Prostate gland (tissue), 2 donors: Measurements from ENCODE around the gene GPC5. TPM values are rescaled to one million over a fixed set of nuclear protein-coding genes. Genes with fewer than 3 reads are reported as not detected.

Experiments
- DNase-seq: peaks from one replicate; pipeline ENCODE4 v3.0.0-alpha.2; 2019; ENCODE audit warnings: low spot score
- H3K27ac ChIP-seq, 2 donors: fragments of 200-600 bp; sonication (generic); 2 replicates each; pipeline ENCODE4 v1.5.1; 2017 to 2019
- H3K27me3 ChIP-seq: fragments of 200-600 bp; sonication (generic); replicated peaks from 2 replicates; pipeline ENCODE4 v1.5.1; 2019; ENCODE audit not compliant: insufficient read depth
- H3K36me3 ChIP-seq, 2 donors: fragments of 200-600 bp; sonication (generic); 1 replicate in 1 of 2; 2 replicates in 1 of 2; pipeline versions ENCODE4 v1.5.1 to v1.8.1; 2017 to 2019
- H3K4me1 ChIP-seq: fragments of 200-600 bp; sonication (generic); replicated peaks from 2 replicates; pipeline ENCODE4 v1.5.1; 2019
- H3K4me3 ChIP-seq, 2 donors: fragments of 200-600 bp; sonication (generic); 2 replicates each; pipeline ENCODE4 v1.5.1; 2017 to 2019
- H3K9me3 ChIP-seq: fragments of 200-600 bp; sonication (generic); 2 replicates; pipeline ENCODE4 v1.5.1; 2017
- CTCF ChIP-seq, 4 experiments: fragments of 200-600 bp in 2 of 4; fragments of 450-650 bp in 2 of 4; sonication (generic) in 2 of 4; IDR thresholded peaks; 1 replicate in 3 of 4; 2 replicates in 1 of 4; pipeline ENCODE4 v1.5.1; 2016 to 2019; ENCODE audit warnings: antibody characterized with exemption in 4 of 4, mild to moderate bottlenecking in 2 of 4, moderate library complexity in 2 of 4
- POLR2A ChIP-seq: fragments of 450-650 bp; IDR thresholded peaks from one replicate; pipeline ENCODE4 v1.6.1; 2016; ENCODE audit warnings: antibody characterized with exemption, mild to moderate bottlenecking
- POLR2AphosphoS5 ChIP-seq: sonication (generic); formaldehyde crosslinking; IDR thresholded peaks from one replicate; pipeline ENCODE4 v1.6.1; 2017; ENCODE audit warnings: antibody characterized with exemption
- WGBS: methylation state at CpG from one replicate; pipeline ENCODE4 v1.1.5; 2018; 5-methylcytosine and 5-hydroxymethylcytosine counted together
- intact Hi-C: fragments of 100-400 bp; cut with DNase I; formaldehyde crosslinking; loops from one replicate; pipeline ENCODE4 v1.14.2; 2022
- total RNA-seq, 2 donors: library from RNA; depleted of rRNA; stranded (reverse); fragments of >200 nt; gene quantifications; one replicate each; pipeline ENCODE4 v1.1.0, GENCODE V29; 2016

GPC5 gene
- total RNA-seq, 2 donors from 2014 or later: 0.23 to 35.0 TPM

DNA sequence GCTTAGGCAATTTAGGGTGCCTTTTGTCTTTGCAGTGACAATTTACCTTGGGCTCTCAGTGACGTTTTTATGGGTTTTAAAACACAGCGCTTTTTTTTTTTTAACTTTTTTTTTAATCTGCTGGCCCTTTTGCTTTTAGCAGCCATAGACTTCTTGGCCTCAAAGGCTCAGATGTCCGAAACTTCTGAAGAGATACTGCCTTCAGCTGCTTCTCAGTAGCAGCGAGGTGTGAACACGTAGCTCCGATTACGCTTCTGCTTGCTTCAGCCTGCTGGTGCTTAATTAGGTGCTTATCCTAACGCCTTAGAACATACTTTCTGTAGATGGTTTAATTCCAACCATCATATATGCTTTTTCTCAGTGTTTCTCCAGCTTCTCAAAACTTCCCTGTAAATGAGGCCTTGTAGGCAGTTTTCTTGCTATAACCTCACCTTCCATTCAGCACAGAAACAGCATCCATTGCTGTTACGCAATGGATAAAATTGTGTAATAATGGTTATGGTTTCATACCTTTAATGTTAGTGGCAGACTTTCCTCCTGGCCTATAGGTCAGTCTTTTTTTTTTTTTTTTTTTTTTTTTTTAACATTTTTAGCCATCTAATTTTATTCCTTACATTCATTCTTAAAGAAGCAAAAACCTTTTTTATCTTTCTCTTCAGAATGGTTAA is 723.9 kb downstream of the GPC5 start:
- no peaks in the 10 kb centered on the region for H3K27me3 ChIP-seq
- 50% methylated on average over 9 of the region's 9 CpGs for WGBS
- H3K36me3 ChIP-seq: no peaks in the 10 kb centered on the region
- no peaks in the 10 kb centered on the region for H3K4me1 ChIP-seq
- H3K9me3 ChIP-seq: no peaks in the 10 kb centered on the region
- no peak for TF ChIP-seq CTCF (IDR thresholded peaks at IDR 0.05)
- no peak for TF ChIP-seq POLR2A
- TF ChIP-seq POLR2AphosphoS5: no peak
- no peak overlapping the region for H3K27ac ChIP-seq
- intact Hi-C loops: no loop called here
- DNase-seq: no peak
- no peak overlapping the region for H3K4me3 ChIP-seq

DNA sequence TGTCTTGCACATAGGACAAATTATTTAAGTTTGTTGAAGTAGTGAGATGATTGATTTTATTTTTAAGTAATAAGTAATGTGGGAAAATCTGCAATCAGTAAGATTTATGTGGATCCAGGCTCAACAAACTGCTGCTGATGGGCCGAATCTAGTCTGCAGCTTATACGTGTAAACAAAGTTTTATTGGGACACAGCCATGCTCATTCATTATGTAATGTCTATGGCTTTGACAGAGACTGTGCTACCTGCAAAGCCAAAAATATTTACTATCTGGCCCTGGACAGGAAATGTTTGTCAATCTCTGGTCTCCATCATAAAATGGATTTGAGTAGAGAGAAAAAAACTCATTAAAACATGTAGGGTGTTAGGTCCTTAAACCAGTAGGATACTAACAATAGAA is 728.0 kb downstream of the GPC5 start:
- intact Hi-C loops: no loop called here
- H3K4me1 ChIP-seq: no peaks in the 10 kb centered on the region
- H3K27ac ChIP-seq: no peak overlapping the region
- H3K9me3 ChIP-seq: no peaks in the 10 kb centered on the region
- TF ChIP-seq CTCF (IDR thresholded peaks at IDR 0.05) (no peak), POLR2A (no peak), POLR2AphosphoS5 (no peak)
- no peak for DNase-seq
- H3K36me3 ChIP-seq: no peaks in the 10 kb centered on the region
- 61% methylated on average over 2 of the region's 2 CpGs for WGBS
- no peak overlapping the region for H3K4me3 ChIP-seq
- H3K27me3 ChIP-seq: no peaks in the 10 kb centered on the region

- Histone ChIP-seq H3K4me3 (no peak overlapping the region), H3K4me1 (no peaks in the 10 kb centered on the region), H3K36me3 (no peaks in the 10 kb centered on the region), H3K27me3 (no peaks in the 10 kb centered on the region), H3K27ac (no peak overlapping the region), H3K9me3 (no peaks in the 10 kb centered on the region)
- intact Hi-C loops: no loop called here
- no peak for DNase-seq
- 40% methylated on average over 7 of the region's 7 CpGs for WGBS
- TF ChIP-seq POLR2AphosphoS5 (no peak), CTCF (IDR thresholded peaks at IDR 0.05) (no peak), POLR2A (no peak)
Measured at GRCh38 chr13:92135509-92135908, 737.1 kb downstream of the GPC5 start.

- no peaks in the 10 kb centered on the region for H3K27me3 ChIP-seq
- intact Hi-C loops: no loop called here
- no peaks in the 10 kb centered on the region for H3K9me3 ChIP-seq
- H3K36me3 ChIP-seq: no peaks in the 10 kb centered on the region
- no peak overlapping the region for H3K27ac ChIP-seq
- no peak for TF ChIP-seq POLR2AphosphoS5
- no peak for TF ChIP-seq POLR2A
- no peak for TF ChIP-seq CTCF (IDR thresholded peaks at IDR 0.05)
- H3K4me1 ChIP-seq: no peaks in the 10 kb centered on the region
- 49% methylated on average over 6 of the region's 6 CpGs for WGBS
- H3K4me3 ChIP-seq: no peak overlapping the region
- no peak for DNase-seq
Measured at GRCh38 chr13:92136449-92137155, 738.2 kb downstream of the GPC5 start.

- intact Hi-C loops: no loop called here
- DNase-seq: no peak
- Histone ChIP-seq H3K36me3 (no peaks in the 10 kb centered on the region), H3K4me3 (no peak overlapping the region), H3K27me3 (no peaks in the 10 kb centered on the region), H3K4me1 (no peaks in the 10 kb centered on the region), H3K9me3 (no peaks in the 10 kb centered on the region), H3K27ac (no peak overlapping the region)
- TF ChIP-seq POLR2A (no peak), POLR2AphosphoS5 (no peak), CTCF (IDR thresholded peaks at IDR 0.05) (no peak)
- 78% methylated on average over 3 of the region's 3 CpGs for WGBS
Measured at GRCh38 chr13:92137520-92137919, 739.1 kb downstream of the GPC5 start.
